Sigmoid colon (tissue), 4 donors: ENCODE measurements around the gene TRIP13.
"Not testable (repeated sequence)": the region's sequence is repeated elsewhere in the genome, so short reads cannot be mapped to it uniquely, and the experiment has no call there.

Experiments
- EP300 ChIP-seq, 4 donors: sonication (generic); formaldehyde crosslinking; IDR thresholded peaks; one replicate each; pipeline ENCODE4 v1.6.1; 2017; ENCODE audit warnings: antibody characterized with exemption in 4 of 4
- POLR2A ChIP-seq, 2 donors: fragments of 450-650 bp; IDR thresholded peaks; one replicate each; pipeline ENCODE4 v1.6.1; 2016; ENCODE audit warnings: antibody characterized with exemption in 2 of 2, mild to moderate bottlenecking in 2 of 2, moderate library complexity in 2 of 2

- TF ChIP-seq POLR2A, EP300 (IDR thresholded peaks at IDR 0.05): not testable (repeated sequence)
Measured at GRCh38 chr5:918717-919116, 26.0 kb downstream of the TRIP13 start.
